Loucy (cell line): ENCODE results near the gene NFS1.

ENCODE experiments used
- CTCF ChIP-seq: fragments of 200-600 bp; sonication (generic); conservative IDR thresholded peaks from 2 replicates; pipeline ENCODE4 v1.5.1; 2014; ENCODE audit warnings: mild to moderate bottlenecking, antibody characterized with exemption, low read length
- EZH2phosphoT487 ChIP-seq: fragments of 200-600 bp; IDR thresholded peaks from 2 replicates; pipeline ENCODE4 v1.6.1; 2018; ENCODE audit warnings: antibody characterized with exemption, mild to moderate bottlenecking, moderate library complexity, borderline replicate concordance

GRCh38 chr20:35715652-35716051, 16.5 kb upstream of the NFS1 start:
- TF ChIP-seq CTCF (no peak), EZH2phosphoT487 (no peak)
